Naive thymus-derived CD8-positive, alpha-beta T cell (primary cell): Measurements from ENCODE around the gene FRZB. TPM values are rescaled to one million over a fixed set of nuclear protein-coding genes. Genes with fewer than 3 reads are reported as not detected.
A peak's percentile ranks its signal among the peaks of the same experiment; 100 is the strongest.

ENCODE experiments used
- ATAC-seq, 2 donors: fragments of 150-1000 bp; cut with Tn5 transposase in 1 of 2; sonication (Bioruptor Pico), chemical (Tn5 transposase) in 1 of 2; 1 replicate in 1 of 2; 2 replicates in 1 of 2; pipeline ENCODE4 v1.10.0; 2021; ENCODE audit warnings: mild to moderate bottlenecking in 2 of 2, moderate library complexity in 2 of 2
- POLR2A ChIA-PET: fragments of 350-600 bp; sonication (Branson Sonifier 250); formaldehyde crosslinking; loops from one replicate; lab custom pipeline; 2021; ENCODE audit warnings: antibody characterized with exemption; lab: Charles Lee
- DNase-seq, 10 donors: peaks; one replicate each; pipeline versions ENCODE4 v3.0.0 to v3.0.0-alpha.2; 2020 to 2022
- H3K27ac Mint-ChIP-seq, 10 donors: one replicate each; pipeline ENCODE4 v1.8.0; 2020 to 2022; ENCODE audit warnings: mild to moderate bottlenecking in 10 of 10, mixed read lengths in 10 of 10, moderate library complexity in 4 of 10, inconsistent platforms in 1 of 10
- H3K27me3 Mint-ChIP-seq, 5 donors: one replicate each; pipeline ENCODE4 v1.8.0; 2021 to 2022; ENCODE audit warnings: mixed read lengths in 5 of 5
- H3K36me3 Mint-ChIP-seq, 3 donors: one replicate each; pipeline ENCODE4 v1.8.0; 2020 to 2022; ENCODE audit warnings: mixed read lengths in 3 of 3, mild to moderate bottlenecking in 2 of 3, inconsistent platforms in 1 of 3
- H3K4me1 Mint-ChIP-seq, 4 donors: one replicate each; pipeline ENCODE4 v1.8.0; 2021 to 2022; ENCODE audit warnings: mixed read lengths in 4 of 4
- H3K4me3 Mint-ChIP-seq, 10 donors: one replicate each; pipeline ENCODE4 v1.8.0; 2020 to 2022; ENCODE audit warnings: mild to moderate bottlenecking in 10 of 10, mixed read lengths in 10 of 10, moderate library complexity in 6 of 10, inconsistent platforms in 1 of 10
- H3K9me3 Mint-ChIP-seq, 9 donors: one replicate each; pipeline ENCODE4 v1.8.0; 2020 to 2022; ENCODE audit warnings: mixed read lengths in 9 of 9, mild to moderate bottlenecking in 3 of 9, inconsistent platforms in 1 of 9, moderate library complexity in 1 of 9
- polyA plus RNA-seq, 3 donors: library from polyadenylated mRNA; unstranded; fragments of 300-500 nt; fragmentation: Illumina TruSeq; gene quantifications; one replicate each; pipeline ENCODE4 v1.2.3, GENCODE V29; 2021
- total RNA-seq, 8 experiments: library from RNA in 2 of 8; stranded (reverse) in 2 of 8; gene quantifications; one replicate each; pipeline ENCODE4 v1.2.3 and lab custom pipeline; 2021 to 2026

The FRZB gene
- total and polyA plus RNA-seq, 5 experiments from 2014 or later = not detected

DNA sequence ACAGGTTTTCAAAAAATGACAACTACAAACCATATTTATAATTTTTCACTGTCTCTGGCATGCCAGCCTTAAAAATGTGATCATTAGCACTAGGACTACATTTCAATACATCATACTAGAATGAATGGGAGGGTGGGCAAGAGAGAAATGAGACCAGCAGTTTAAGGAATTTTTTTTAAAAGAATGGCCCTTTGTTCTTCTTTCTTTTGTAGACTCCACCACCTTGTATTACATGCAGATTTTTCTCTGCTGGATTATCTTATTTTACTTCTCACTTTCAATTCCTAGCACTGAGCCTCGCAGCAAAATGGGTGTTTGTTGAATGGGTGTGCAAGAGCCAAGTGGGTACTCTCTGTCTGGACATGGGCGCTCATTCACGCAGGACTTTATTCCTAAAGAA is 39.9 kb downstream of the FRZB start:
- peaks cover 0 to 25% (median 11%) of the 10 kb centered on the region in 5 donors for H3K27me3 Mint-ChIP-seq
- POLR2A ChIA-PET = no interaction called here
- DNase-seq (no peak), ATAC-seq (no peak)
- no peaks in the 10 kb centered on the region for H3K36me3 Mint-ChIP-seq
- H3K9me3 Mint-ChIP-seq = no peaks in the 10 kb centered on the region
- no peaks in the 10 kb centered on the region for H3K4me1 Mint-ChIP-seq
- H3K27ac Mint-ChIP-seq = no peak overlapping the region
- H3K4me3 Mint-ChIP-seq = no peak overlapping the region

DNA sequence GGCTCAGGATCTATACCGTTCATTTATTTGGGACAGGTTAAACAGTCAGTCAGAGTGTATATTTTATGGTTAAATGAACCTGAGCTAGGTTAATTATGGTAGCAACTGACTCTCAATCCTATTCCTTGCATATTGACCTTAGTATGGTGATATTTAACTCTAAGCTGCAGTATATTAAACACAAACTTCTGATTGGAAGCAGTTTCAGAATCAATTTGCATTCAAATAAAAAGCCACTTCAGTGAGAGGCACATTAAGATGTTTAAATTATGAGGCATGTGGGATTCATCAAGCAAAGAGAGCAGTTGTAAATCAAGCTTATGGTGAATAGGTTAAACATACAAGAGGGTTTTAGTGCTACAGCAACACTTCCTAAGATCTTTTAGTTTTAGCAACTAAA is 40.4 kb downstream of the FRZB start:
- H3K27ac Mint-ChIP-seq = no peak overlapping the region
- H3K9me3 Mint-ChIP-seq = no peaks in the 10 kb centered on the region
- no peaks in the 10 kb centered on the region for H3K4me1 Mint-ChIP-seq
- no peak overlapping the region for H3K4me3 Mint-ChIP-seq
- ATAC-seq (no peak), DNase-seq (no peak)
- H3K36me3 Mint-ChIP-seq = no peaks in the 10 kb centered on the region
- POLR2A ChIA-PET = no interaction called here
- H3K27me3 Mint-ChIP-seq = peaks cover 0 to 26% (median 13%) of the 10 kb centered on the region in 5 donors

DNA sequence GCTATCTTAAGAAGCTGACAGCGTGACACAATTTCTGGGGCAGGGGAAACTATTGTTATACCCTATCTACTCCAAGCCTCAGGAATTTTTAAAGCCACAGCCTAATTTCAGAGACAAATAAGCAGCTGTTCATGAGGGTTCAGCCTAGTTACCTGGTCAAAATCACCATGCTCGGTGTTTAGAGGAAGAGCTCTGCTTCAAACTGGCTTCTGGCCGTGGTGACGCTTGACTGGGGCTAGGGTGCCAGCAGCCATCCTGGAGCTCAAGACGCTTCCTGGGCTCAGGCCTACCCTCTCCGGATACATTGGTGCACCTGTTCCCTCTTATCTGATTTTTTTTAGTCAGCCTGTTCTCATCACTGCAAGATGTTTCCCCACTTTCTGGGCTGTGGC is 41.7 kb downstream of the FRZB start:
- Mint-ChIP-seq H3K27ac (no peak overlapping the region), H3K4me3 (no peak overlapping the region), H3K9me3 (no peaks in the 10 kb centered on the region), H3K27me3 (peaks cover 0 to 25% (median 14%) of the 10 kb centered on the region in 5 donors), H3K4me1 (no peaks in the 10 kb centered on the region), H3K36me3 (no peaks in the 10 kb centered on the region)
- ATAC-seq (no peak), DNase-seq (peak in 1 of 10 donors; percentile 36)
- POLR2A ChIA-PET = no interaction called here

DNA sequence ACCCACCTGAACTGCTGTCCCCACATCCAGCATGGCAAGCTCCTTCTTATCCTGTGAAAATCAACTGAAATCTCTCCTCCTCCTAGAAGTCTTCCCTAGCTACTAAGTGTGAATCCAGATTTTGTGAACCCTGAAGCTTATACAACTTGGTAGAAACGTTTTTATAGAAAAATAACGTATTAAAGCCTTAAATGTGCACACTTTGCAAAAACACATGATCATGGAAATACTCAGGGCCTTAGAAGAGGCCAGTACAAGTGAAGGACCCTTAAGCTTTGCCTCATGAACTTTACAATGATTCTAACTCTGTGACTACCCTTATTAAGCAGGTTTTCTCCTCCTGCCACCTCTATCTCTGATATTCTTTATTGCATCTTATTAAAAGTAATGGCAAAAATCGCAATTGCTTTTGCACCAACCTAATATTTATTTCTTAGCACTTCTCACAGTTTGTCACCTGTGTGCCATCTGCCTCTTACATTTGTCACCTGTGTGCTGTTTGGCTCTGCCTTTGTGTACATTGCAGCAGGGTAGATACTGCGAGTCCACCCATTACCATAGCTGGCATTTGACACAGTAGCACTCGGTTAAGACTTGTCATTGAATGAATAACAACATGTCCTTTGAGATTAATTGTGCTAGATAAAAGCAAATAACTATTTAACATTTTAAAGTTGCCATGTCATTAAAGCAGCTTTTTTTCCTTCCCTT is 42.2 kb downstream of the FRZB start:
- POLR2A ChIA-PET = no interaction called here
- DNase-seq (no peak), ATAC-seq (no peak)
- H3K4me1 Mint-ChIP-seq = no peaks in the 10 kb centered on the region
- no peak overlapping the region for H3K4me3 Mint-ChIP-seq
- H3K27ac Mint-ChIP-seq = no peak overlapping the region
- H3K9me3 Mint-ChIP-seq = no peaks in the 10 kb centered on the region
- H3K36me3 Mint-ChIP-seq = no peaks in the 10 kb centered on the region
- H3K27me3 Mint-ChIP-seq = peaks cover 0 to 24% (median 12%) of the 10 kb centered on the region in 5 donors

DNA sequence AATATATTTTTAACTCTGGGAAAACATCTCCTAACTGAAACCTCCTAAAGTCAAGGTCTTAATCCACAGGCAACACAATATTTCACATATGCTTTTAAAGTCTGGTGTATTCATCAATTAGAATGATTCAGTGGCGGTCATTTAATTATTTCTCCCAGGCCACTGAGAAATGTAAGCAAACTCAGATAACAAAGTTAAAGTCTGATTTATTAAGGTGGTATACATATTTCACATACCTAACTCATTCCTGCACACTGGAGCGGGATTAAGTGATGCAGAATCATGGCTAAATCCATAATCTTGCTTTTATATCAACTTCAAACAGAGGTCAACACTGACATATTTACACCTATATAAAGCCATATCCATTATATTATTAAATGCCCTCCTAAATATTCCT is 43.7 kb downstream of the FRZB start:
- no peaks in the 10 kb centered on the region for H3K36me3 Mint-ChIP-seq
- H3K27me3 Mint-ChIP-seq = peaks cover 0 to 24% (median 12%) of the 10 kb centered on the region in 5 donors
- no peaks in the 10 kb centered on the region for H3K4me1 Mint-ChIP-seq
- POLR2A ChIA-PET = no interaction called here
- DNase-seq = no peak
- no peak overlapping the region for H3K4me3 Mint-ChIP-seq
- H3K27ac Mint-ChIP-seq = no peak overlapping the region
- no peak for ATAC-seq
- no peaks in the 10 kb centered on the region for H3K9me3 Mint-ChIP-seq

DNA sequence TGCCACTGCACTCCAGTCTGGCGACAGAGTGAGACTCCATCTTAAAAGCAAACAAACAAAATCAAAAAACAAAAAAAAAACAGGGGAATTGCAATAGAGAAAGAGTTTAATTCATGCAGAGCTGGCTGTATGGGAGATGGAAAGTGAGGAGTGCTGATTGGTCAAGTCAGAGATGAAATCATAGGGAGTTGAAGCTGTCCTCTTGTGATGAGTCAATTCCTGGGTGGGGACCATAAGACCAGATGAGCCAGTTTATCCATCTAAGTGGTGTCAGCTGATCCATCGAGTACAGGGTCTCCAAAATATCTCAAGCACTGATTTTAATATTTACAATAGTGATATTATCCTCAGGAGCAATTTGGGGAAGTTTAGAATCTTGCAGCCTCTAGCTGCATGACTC is 45.3 kb downstream of the FRZB start:
- ATAC-seq (no peak), DNase-seq (no peak)
- Mint-ChIP-seq H3K9me3 (no peaks in the 10 kb centered on the region), H3K27me3 (peaks cover 0 to 24% (median 12%) of the 10 kb centered on the region in 5 donors), H3K27ac (no peak overlapping the region), H3K36me3 (no peaks in the 10 kb centered on the region), H3K4me1 (no peaks in the 10 kb centered on the region), H3K4me3 (no peak overlapping the region)
- POLR2A ChIA-PET = no interaction called here

DNA sequence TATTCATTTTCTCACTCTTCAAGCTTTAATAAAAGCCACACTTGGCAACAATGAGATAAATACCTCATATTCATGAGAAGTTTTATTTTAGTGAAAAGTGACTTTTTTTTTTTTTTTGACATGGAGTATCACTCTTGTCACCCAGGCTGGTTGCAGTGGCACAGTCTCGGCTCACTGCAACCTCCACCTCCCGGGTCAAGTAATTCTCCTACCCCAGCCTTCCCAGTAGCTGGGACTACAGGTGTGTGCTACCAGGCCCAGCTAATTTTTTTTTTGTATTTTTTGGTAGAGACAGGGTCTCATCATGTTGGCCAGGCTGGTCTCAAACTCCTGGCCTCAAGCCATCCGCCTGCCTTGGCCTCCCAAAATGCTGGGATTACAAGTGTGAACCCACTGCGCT is 47.0 kb downstream of the FRZB start:
- no peaks in the 10 kb centered on the region for H3K4me1 Mint-ChIP-seq
- H3K36me3 Mint-ChIP-seq = no peaks in the 10 kb centered on the region
- peaks cover 0 to 19% (median 15%) of the 10 kb centered on the region in 5 donors for H3K27me3 Mint-ChIP-seq
- peaks cover 0 to 2% (median 0%) of the 10 kb centered on the region in 9 donors for H3K9me3 Mint-ChIP-seq
- no peak overlapping the region for H3K4me3 Mint-ChIP-seq
- ATAC-seq (no peak), DNase-seq (no peak)
- no peak overlapping the region for H3K27ac Mint-ChIP-seq
- POLR2A ChIA-PET = no interaction called here

DNA sequence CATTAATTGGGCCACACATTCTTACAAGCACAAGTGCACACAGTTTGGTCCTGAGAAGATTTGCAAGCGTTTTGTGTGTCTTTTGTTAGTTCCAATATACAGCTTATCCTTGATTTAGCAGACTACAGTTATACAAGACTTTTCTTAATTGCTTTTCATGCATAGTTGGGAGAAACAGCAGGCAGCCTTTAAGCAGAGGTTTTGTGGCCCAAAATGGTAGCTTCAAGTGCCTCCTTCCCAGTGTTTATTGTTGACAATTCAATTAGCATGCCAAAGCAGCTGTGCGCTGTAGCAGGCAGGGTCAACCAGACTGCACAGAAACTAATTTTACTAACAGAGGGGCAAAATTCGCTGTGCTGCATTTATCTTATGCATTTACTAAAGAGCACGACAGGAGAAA is 47.5 kb downstream of the FRZB start:
- no peak overlapping the region for H3K27ac Mint-ChIP-seq
- no peak overlapping the region for H3K4me3 Mint-ChIP-seq
- H3K4me1 Mint-ChIP-seq = no peaks in the 10 kb centered on the region
- peaks cover 0 to 16% (median 10%) of the 10 kb centered on the region in 5 donors for H3K27me3 Mint-ChIP-seq
- peaks cover 0 to 2% (median 0%) of the 10 kb centered on the region in 9 donors for H3K9me3 Mint-ChIP-seq
- ATAC-seq = no peak
- DNase-seq = no peak
- POLR2A ChIA-PET = no interaction called here
- H3K36me3 Mint-ChIP-seq = no peaks in the 10 kb centered on the region

DNA sequence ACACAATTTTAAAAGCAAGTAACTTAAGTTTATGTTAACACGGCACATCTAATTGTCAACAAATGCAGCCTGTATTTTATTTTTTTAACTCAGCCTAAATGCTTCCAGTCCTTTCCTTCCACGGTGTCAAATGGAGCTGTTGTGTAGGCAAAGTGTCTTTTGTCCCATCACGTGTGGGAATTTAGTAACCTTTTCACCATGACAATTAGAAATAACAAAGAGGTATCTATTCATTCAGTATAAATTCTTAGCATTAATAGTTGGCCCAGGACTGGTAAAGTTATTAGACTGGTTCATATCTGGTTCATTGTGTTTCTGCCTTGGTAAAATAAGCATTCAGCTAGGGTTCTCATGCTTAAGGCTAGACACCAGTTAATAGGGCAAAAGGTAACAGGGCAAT is 47.9 kb downstream of the FRZB start:
- H3K4me1 Mint-ChIP-seq = no peaks in the 10 kb centered on the region
- POLR2A ChIA-PET = no interaction called here
- H3K27ac Mint-ChIP-seq = no peak overlapping the region
- H3K9me3 Mint-ChIP-seq = peaks cover 0 to 2% (median 0%) of the 10 kb centered on the region in 9 donors
- no peaks in the 10 kb centered on the region for H3K36me3 Mint-ChIP-seq
- H3K27me3 Mint-ChIP-seq = peaks cover 0 to 12% (median 6%) of the 10 kb centered on the region in 5 donors
- DNase-seq = no peak
- no peak for ATAC-seq
- H3K4me3 Mint-ChIP-seq = no peak overlapping the region

DNA sequence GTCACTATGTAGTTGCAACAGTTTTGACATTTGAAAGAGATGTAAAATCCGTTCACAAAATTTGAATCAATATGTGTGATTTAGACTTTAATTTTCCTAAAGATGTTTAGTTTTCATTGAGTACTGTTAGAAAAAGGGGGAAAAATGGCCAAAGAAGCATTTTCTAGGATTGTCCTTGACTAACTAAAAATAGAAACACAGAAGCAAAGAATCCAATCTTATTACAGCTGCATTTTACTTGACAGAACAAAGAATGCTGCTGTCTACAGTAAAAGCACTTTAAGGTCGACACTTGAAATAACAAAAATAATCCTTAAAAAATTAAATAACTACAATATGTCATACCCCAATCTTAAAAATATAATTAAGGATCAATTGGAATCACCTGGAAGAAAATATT is 48.9 kb downstream of the FRZB start:
- no peak overlapping the region for H3K4me3 Mint-ChIP-seq
- H3K36me3 Mint-ChIP-seq = no peaks in the 10 kb centered on the region
- DNase-seq = no peak
- peaks cover 0 to 12% (median 3%) of the 10 kb centered on the region in 5 donors for H3K27me3 Mint-ChIP-seq
- no peak overlapping the region for H3K27ac Mint-ChIP-seq
- ATAC-seq = no peak
- H3K4me1 Mint-ChIP-seq = no peaks in the 10 kb centered on the region
- POLR2A ChIA-PET = no interaction called here
- H3K9me3 Mint-ChIP-seq = peaks cover 0 to 2% (median 0%) of the 10 kb centered on the region in 9 donors

DNA sequence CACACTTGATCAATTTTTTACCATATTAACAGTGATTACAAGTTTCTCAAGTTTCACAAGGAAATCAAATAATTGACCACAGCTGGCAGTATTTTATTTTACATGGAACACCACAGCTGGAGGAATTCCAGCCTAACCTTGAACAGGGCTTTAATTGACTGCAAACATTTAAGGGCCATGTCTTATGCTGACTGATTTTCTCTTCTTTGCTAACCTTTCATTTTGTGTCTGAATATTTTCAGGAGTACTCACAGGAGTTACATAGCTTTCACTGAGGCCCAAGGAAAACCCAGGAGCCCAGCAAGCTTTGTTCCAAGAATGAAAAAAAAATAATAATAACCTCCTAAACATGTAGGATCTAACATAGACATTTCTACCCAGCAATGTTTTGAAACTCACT is 49.6 kb downstream of the FRZB start:
- no peak overlapping the region for H3K27ac Mint-ChIP-seq
- no peak for ATAC-seq
- POLR2A ChIA-PET = no interaction called here

DNA sequence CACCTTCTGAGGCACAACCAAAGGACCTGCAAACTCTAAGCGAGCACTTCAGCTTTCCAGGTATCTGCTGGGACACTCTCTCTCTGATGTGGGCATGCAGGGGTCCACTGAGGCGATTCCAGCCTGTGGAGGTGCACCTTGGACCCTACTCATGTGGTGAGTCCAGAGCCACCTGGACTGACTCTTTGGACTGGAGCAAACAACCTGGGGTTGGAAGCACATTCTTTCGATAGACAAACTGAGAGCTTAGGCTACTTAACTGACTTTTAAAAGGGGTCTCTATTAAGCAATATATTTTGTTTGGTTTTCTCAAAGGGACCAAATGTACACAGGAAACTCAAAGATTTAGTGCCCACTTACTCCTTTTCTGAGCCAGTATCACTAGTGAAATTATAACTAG is 51.6 kb downstream of the FRZB start:
- no peak for DNase-seq
- Mint-ChIP-seq H3K27me3 (peaks cover 0 to 12% (median 8%) of the 10 kb centered on the region in 5 donors), H3K27ac (no peak overlapping the region), H3K9me3 (peaks cover 0 to 2% (median 0%) of the 10 kb centered on the region in 9 donors), H3K4me1 (no peaks in the 10 kb centered on the region), H3K4me3 (no peak overlapping the region), H3K36me3 (no peaks in the 10 kb centered on the region)
- POLR2A ChIA-PET = no interaction called here
- no peak for ATAC-seq

More for the DNA sequence above, 49.6 kb downstream of the FRZB start:
- Mint-ChIP-seq H3K9me3 (peaks cover 0 to 2% (median 0%) of the 10 kb centered on the region in 9 donors), H3K27me3 (peaks cover 0 to 12% (median 8%) of the 10 kb centered on the region in 5 donors), H3K4me3 (no peak overlapping the region), H3K4me1 (no peaks in the 10 kb centered on the region), H3K36me3 (no peaks in the 10 kb centered on the region)
- no peak for DNase-seq

DNA sequence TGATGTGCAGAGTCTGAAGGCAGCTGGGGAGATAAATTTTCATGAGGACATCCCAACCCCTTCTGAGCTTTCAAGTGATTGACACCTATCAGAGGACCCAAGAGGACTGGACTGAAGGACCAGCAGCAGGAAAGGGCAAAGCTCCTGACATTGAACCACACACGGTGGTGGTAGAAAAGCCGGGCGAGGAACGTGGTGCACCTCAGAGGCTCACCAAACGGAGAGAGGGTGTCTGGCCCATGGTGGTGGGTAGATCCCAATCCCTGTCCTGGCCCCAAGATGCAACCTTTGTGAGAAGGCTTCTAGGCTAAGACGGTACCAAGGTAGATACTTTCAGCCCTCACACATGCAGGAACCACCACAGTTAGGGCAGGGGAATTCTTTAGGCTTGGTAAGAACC is 52.1 kb downstream of the FRZB start:
- DNase-seq (peak in 1 of 10 donors; percentile 52), ATAC-seq (peak in 1 of 2 donors; percentile 10)
- POLR2A ChIA-PET = no interaction called here
- Mint-ChIP-seq H3K9me3 (peaks cover 0 to 2% (median 0%) of the 10 kb centered on the region in 9 donors), H3K4me3 (no peak overlapping the region), H3K4me1 (no peaks in the 10 kb centered on the region), H3K27ac (no peak overlapping the region), H3K36me3 (no peaks in the 10 kb centered on the region), H3K27me3 (peaks cover 0 to 12% (median 8%) of the 10 kb centered on the region in 5 donors)

DNA sequence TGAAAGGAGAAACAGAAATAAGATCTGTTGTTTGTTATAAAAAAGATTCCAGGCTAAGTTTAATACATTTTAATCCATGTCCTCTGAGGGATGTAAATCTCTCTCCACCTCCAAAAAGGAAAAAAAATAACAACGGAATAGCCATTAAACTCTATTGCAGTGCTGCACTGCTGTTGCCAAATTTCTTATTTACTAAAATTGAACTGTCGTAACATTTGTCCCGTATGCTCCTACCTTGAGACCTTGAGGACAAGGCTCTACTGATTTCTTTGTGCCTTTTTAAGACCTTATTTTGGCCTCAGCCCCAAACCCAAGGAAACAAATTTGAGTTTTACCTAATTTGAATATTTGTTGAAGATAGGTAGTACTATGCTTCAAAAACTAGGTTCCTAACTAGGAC is 56.4 kb downstream of the FRZB start:
- Mint-ChIP-seq H3K27me3 (peaks cover 1 to 12% (median 8%) of the 10 kb centered on the region in 5 donors), H3K4me1 (no peaks in the 10 kb centered on the region), H3K9me3 (peaks cover 0 to 2% (median 0%) of the 10 kb centered on the region in 9 donors), H3K36me3 (no peaks in the 10 kb centered on the region), H3K4me3 (no peak overlapping the region), H3K27ac (no peak overlapping the region)
- DNase-seq (no peak), ATAC-seq (no peak)
- POLR2A ChIA-PET = no interaction called here
